K562 (cell line): ENCODE measurements around the gene LRRC41. TPM values are rescaled to one million over a fixed set of nuclear protein-coding genes. Genes with fewer than 3 reads are reported as not detected.

ENCODE experiments used
- ATAC-seq: fragments of 200-7000 bp; cut with Tn5 transposase; 3 replicates; pipeline ENCODE4 v1.9.1; 2020; ENCODE audit warnings: moderate library complexity
- BruUV-seq: library from RNA; stranded (reverse); fragments of 400-500 nt; replicated peaks from 2 replicates; lab custom pipeline; 2021; lab: Mats Ljungman, UMichigan
- CTCF ChIA-PET: fragments of 300-600 bp; formaldehyde crosslinking; extraction: SDS; loops from one replicate; lab custom pipeline; 2021; ENCODE audit warnings: low intra/inter-chr PET ratio; lab: Yijun Ruan, JAX
- POLR2A ChIA-PET: fragments of 300-600, 350-650 bp; sonication (Branson Sonifier 250); formaldehyde crosslinking; extraction: SDS; loops from one replicate; lab custom pipeline; 2021; ENCODE audit warnings: antibody characterized with exemption, inconsistent platforms; lab: Yijun Ruan, JAX
- DNase-seq, 4 experiments: peaks; one replicate each; pipeline versions ENCODE4 v3.0.0 to v3.0.0-alpha.2; 2011 to 2018; ENCODE audit warnings: low spot score in 3 of 4, mixed read lengths in 3 of 4; ENCODE audit errors: extremely low read depth in 1 of 4
- FAIRE-seq: peaks from 2 replicates; lab custom pipeline; 2011; peaks lifted over from hg19 to GRCh38; lab: Jason Lieb, UNC
- H2AFZ ChIP-seq: 2 replicates; pipeline ENCODE4 v1.6.0; 2011; ENCODE audit warnings: low read depth, low read length, control low read depth, inconsistent platforms
- H3K27ac ChIP-seq: fragments of 200-600 bp; 3 replicates; pipeline ENCODE4 v1.8.0; 2011; ENCODE audit warnings: low read depth, mild to moderate bottlenecking, control low read depth, inconsistent platforms, low read length, moderate library complexity, mixed read lengths; ENCODE audit errors: extremely low read depth
- H3K27me3 ChIP-seq, 2 experiments: fragments of 300-600 bp in 1 of 2; 2 replicates in 1 of 2; 3 replicates in 1 of 2; pipeline versions ENCODE4 v1.6.0 to v1.8.0; 2011; ENCODE audit warnings: inconsistent platforms in 2 of 2, low read length in 2 of 2, mild to moderate bottlenecking in 1 of 2, mixed read lengths in 1 of 2, moderate library complexity in 1 of 2; ENCODE audit not compliant: control insufficient read depth in 2 of 2, insufficient read depth in 2 of 2
- H3K36me3 ChIP-seq: fragments of 300-600 bp; 3 replicates; pipeline ENCODE4 v1.8.0; 2011; ENCODE audit warnings: mild to moderate bottlenecking, low read length, inconsistent platforms; ENCODE audit not compliant: control insufficient read depth, insufficient read depth
- H3K4me1 ChIP-seq, 2 experiments: fragments of 200-600 bp in 1 of 2; replicated peaks in 1 of 2; 2 replicates in 1 of 2; 3 replicates in 1 of 2; pipeline versions ENCODE4 v1.5.1 to v1.8.0; 2011; ENCODE audit warnings: inconsistent platforms in 2 of 2, low read length in 2 of 2, mild to moderate bottlenecking in 1 of 2, mixed read lengths in 1 of 2, moderate library complexity in 1 of 2; ENCODE audit not compliant: control insufficient read depth in 2 of 2, insufficient read depth in 2 of 2
- H3K4me2 ChIP-seq: 2 replicates; pipeline ENCODE4 v1.6.1; 2011; ENCODE audit warnings: low read length, control low read depth, inconsistent platforms, mixed read lengths; ENCODE audit not compliant: insufficient read depth
- H3K4me3 ChIP-seq: fragments of 200-600 bp; sonication (generic), shearing (Covaris generic); 2 replicates; pipeline ENCODE4 v1.5.1; 2016; ENCODE audit warnings: control low read depth, inconsistent platforms
- H3K79me2 ChIP-seq: fragments of 200-600 bp; 3 replicates; pipeline ENCODE4 v1.8.0; 2011; ENCODE audit warnings: low read length, inconsistent platforms; ENCODE audit not compliant: control insufficient read depth, insufficient read depth
- H3K9ac ChIP-seq, 2 experiments: 2 replicates each; pipeline versions ENCODE4 v1.6.0 to v1.6.1; 2011; ENCODE audit warnings: low read depth in 2 of 2, low read length in 2 of 2, control low read depth in 1 of 2, inconsistent platforms in 1 of 2, mild to moderate bottlenecking in 1 of 2, mixed read lengths in 1 of 2; ENCODE audit not compliant: insufficient read depth in 1 of 2
- H3K9me1 ChIP-seq: one replicate; pipeline ENCODE4 v1.6.0; 2011; ENCODE audit warnings: inconsistent platforms, mild to moderate bottlenecking, low read length, moderate library complexity; ENCODE audit not compliant: control insufficient read depth, insufficient read depth
- H3K9me3 ChIP-seq: replicated peaks from 2 replicates; pipeline ENCODE4 v1.5.1; 2011; ENCODE audit warnings: low read depth, low read length, inconsistent platforms; ENCODE audit not compliant: control insufficient read depth, insufficient read depth
- H4K20me1 ChIP-seq: replicated peaks from 2 replicates; pipeline ENCODE4 v1.6.1; 2011; ENCODE audit warnings: low read length, inconsistent platforms, mixed read lengths; ENCODE audit not compliant: control insufficient read depth, insufficient read depth
- CBFB ChIP-seq: sonication (generic); formaldehyde crosslinking; IDR thresholded peaks from 2 replicates; pipeline ENCODE4 v1.4.0; 2020; ENCODE audit warnings: mild to moderate bottlenecking, missing genetic modification reagents
- CEBPG ChIP-seq, 3 experiments: fragments of 200-800 bp in 1 of 3; sonication (Bioruptor generic) in 1 of 3; sonication (generic) in 1 of 3; formaldehyde crosslinking in 1 of 3; IDR thresholded peaks in 2 of 3; conservative IDR thresholded peaks in 1 of 3; 2 replicates each; pipeline versions ENCODE4 v1.6.1 to v1.8.0; 2016 to 2022; ENCODE audit warnings: missing compliant biosample characterization in 2 of 3, missing genetic modification characterization in 2 of 3, mild to moderate bottlenecking in 1 of 3, missing genetic modification reagents in 1 of 3
- CREM ChIP-seq: IDR thresholded peaks from 2 replicates; pipeline ENCODE4 v1.6.1; 2014; ENCODE audit warnings: antibody characterized with exemption, low read depth
- DEAF1 ChIP-seq: fragments of 450-650 bp; formaldehyde crosslinking; IDR thresholded peaks from 2 replicates; pipeline ENCODE4 v1.4.0; 2020; ENCODE audit warnings: mild to moderate bottlenecking, moderate library complexity
- GTF2F1 ChIP-seq: IDR thresholded peaks from 2 replicates; pipeline ENCODE4 v1.6.1; 2011; ENCODE audit warnings: low read depth, low read length, improper control_type of control experiment
- KDM1A ChIP-seq, 2 experiments: fragments of 450-650 bp; IDR thresholded peaks; 2 replicates each; pipeline ENCODE4 v1.6.1; 2016; ENCODE audit warnings: mild to moderate bottlenecking in 2 of 2
- KLF1 ChIP-seq: fragments of 450-650 bp; IDR thresholded peaks from 2 replicates; pipeline ENCODE4 v1.6.1; 2016; ENCODE audit warnings: missing genetic modification characterization, missing compliant biosample characterization
- KLF13 ChIP-seq: fragments of 450-650 bp; IDR thresholded peaks from 2 replicates; pipeline ENCODE4 v1.6.1; 2016; ENCODE audit warnings: missing genetic modification characterization, low read depth, mild to moderate bottlenecking, missing compliant biosample characterization, moderate library complexity, borderline replicate concordance
- MIER1 ChIP-seq: fragments of 450-650 bp; IDR thresholded peaks from 2 replicates; pipeline ENCODE4 v1.6.1; 2016; ENCODE audit warnings: antibody characterized with exemption, mild to moderate bottlenecking, low read depth
- POLR2G ChIP-seq: fragments of 200-400 bp; formaldehyde crosslinking; IDR thresholded peaks from 2 replicates; pipeline ENCODE4 v1.6.1; 2017; ENCODE audit warnings: low read depth, mild to moderate bottlenecking, antibody characterized with exemption, low read length, moderate library complexity
- STAT5B ChIP-seq: fragments of 250-450 bp; sonication (Bioruptor Pico); IDR thresholded peaks from 2 replicates; pipeline ENCODE4 v1.8.0; 2021; ENCODE audit warnings: mild to moderate bottlenecking, inconsistent platforms
- SUPT5H ChIP-seq: fragments of 450-650 bp; IDR thresholded peaks from 2 replicates; pipeline ENCODE4 v1.6.1; 2016
- THAP7 ChIP-seq: fragments of 250-450 bp; sonication (Bioruptor Pico); IDR thresholded peaks from 2 replicates; pipeline ENCODE4 v1.5.0; 2021
- ZBTB34 ChIP-seq: fragments of 250-450 bp; sonication (Bioruptor Pico); IDR thresholded peaks from 2 replicates; pipeline ENCODE4 v1.8.0; 2021; ENCODE audit warnings: mild to moderate bottlenecking, moderate library complexity
- ZBTB8A ChIP-seq: fragments of 450-650 bp; IDR thresholded peaks from 2 replicates; pipeline ENCODE4 v1.6.1; 2018; ENCODE audit warnings: mild to moderate bottlenecking, moderate library complexity; ENCODE audit not compliant: partially characterized antibody
- ZBTB9 ChIP-seq: fragments of 450-650 bp; formaldehyde crosslinking; IDR thresholded peaks from 2 replicates; pipeline ENCODE4 v1.4.0; 2020; ENCODE audit warnings: mild to moderate bottlenecking, moderate library complexity
- ZNF830 ChIP-seq: fragments of 250-450 bp; sonication (Bioruptor Pico); IDR thresholded peaks from 2 replicates; pipeline ENCODE4 v1.5.0; 2021; ENCODE audit warnings: mild to moderate bottlenecking
- WGBS: fragments of 100-300 bp; shearing (Covaris generic); methylation state at CpG from one replicate; pipeline ENCODE4 v1.1.6; 2016; ENCODE audit warnings: low coverage, mixed read lengths; ENCODE audit not compliant: insufficient coverage; ENCODE audit errors: missing lambda C conversion rate; 5-methylcytosine and 5-hydroxymethylcytosine counted together
- in situ Hi-C: fragments of 300-500 bp; cut with MboI; formaldehyde crosslinking; loops from 4 replicates; pipeline ENCODE4 v1.15.0; 2018; ENCODE audit warnings: inconsistent platforms, mixed read lengths
- intact Hi-C: fragments of 100-400 bp; cut with micrococcal nuclease; formaldehyde crosslinking; loops from 2 replicates; pipeline ENCODE4 v1.14.2; 2022
- polyA plus RNA-seq, 8 experiments: library from polyadenylated mRNA; depleted of rRNA in 4 of 8; stranded (reverse) in 5 of 8; unstranded in 3 of 8; fragments of >200 nt; fragmentation: Nextera tagmentation in 2 of 8; fragmentation: Illumina TruSeq in 1 of 8; extraction: Ambion mirVana in 2 of 8; extraction: Trizol in 1 of 8; gene quantifications; 2 replicates each; pipeline versions ENCODE4 v1.2.1 to v1.2.3, GENCODE V29; 2011 to 2014; ENCODE audit warnings: inconsistent platforms in 1 of 8, missing spikeins in 1 of 8
- total RNA-seq, 7 experiments: library from RNA; depleted of rRNA in 6 of 7; stranded (reverse); fragments of >200 nt in 6 of 7; fragmentation: Illumina TruSeq in 2 of 7; extraction: Trizol in 2 of 7; gene quantifications; 2 replicates each; pipeline versions ENCODE4 v1.2.1 to v1.2.3, GENCODE V29; 2011 to 2021; ENCODE audit warnings: low replicate concordance in 1 of 7

LRRC41 gene
- total and polyA plus RNA-seq, 9 of the 15 experiments (the other 6 are each of a cell fraction or from before 2014, with no cell fraction given) = 10.5 to 64.7 (median 44.2) TPM

GRCh38 chr1:46315669-46316403, 12.4 kb upstream of the LRRC41 start:
- DNase-seq = peak in 1 of 4 experiments; percentile 5
- intact Hi-C loops (no loop called here), in situ Hi-C loops (no loop called here)
- CTCF ChIA-PET = interaction anchor here (0.6 kb wide), 1 partner anchor 12 kb away, joined by 3 read pairs; no protein-coding TSS in a partner anchor
- POLR2A ChIA-PET = interaction anchor here (0.6 to 4.7 kb wide), 6 partner anchors 12 to 1315 kb away, joined by 3 to 33 read pairs (median 13); partner anchors contain the start of genes LRRC41, NSUN4 and UQCRH
- peak; percentile 44 for ATAC-seq
- Histone ChIP-seq H3K4me1 (no peaks in the 10 kb centered on the region; a peak in 2 of 5 replicates), H3K9ac (no peak overlapping the region), H3K27ac (peak overlapping the region; percentile 4; the same call in 1 of the 3 replicates), H3K36me3 (peaks cover 61% of the 10 kb centered on the region), H3K9me3 (no peaks in the 10 kb centered on the region), H3K4me2 (no peak overlapping the region), H3K4me3 (no peak overlapping the region), H2AFZ (no peak overlapping the region), H3K9me1 (no peaks in the 10 kb centered on the region), H3K79me2 (peaks cover 8% of the 10 kb centered on the region), H3K27me3 (no peaks in the 10 kb centered on the region), H4K20me1 (peaks cover 7% of the 10 kb centered on the region; the same call in 1 of the 2 replicates)
- WGBS = 87% methylated on average over 3 of the region's 3 CpGs
- TSS peak; percentile 30 for BruUV-seq
- no peak for FAIRE-seq
- TF ChIP-seq MIER1 = no peak
- no peak for TF ChIP-seq KLF1 (tag)
- no peak for TF ChIP-seq GTF2F1
- TF ChIP-seq THAP7 = no peak
- TF ChIP-seq SUPT5H = peak; percentile 65
- TF ChIP-seq DEAF1 (CRISPR knock-in tag) = no peak
- no peak for TF ChIP-seq ZBTB9 (CRISPR knock-in tag)
- no peak for TF ChIP-seq CEBPG (CRISPR knock-in tag; IDR thresholded peaks at IDR 0.05)
- no peak for TF ChIP-seq CEBPG (tag; conservative IDR thresholded peaks at IDR 0.05 in 1 of 2, IDR thresholded peaks at IDR 0.05 in 1 of 2)
- TF ChIP-seq KDM1A (IDR thresholded peaks at IDR 0.05) = no peak
- TF ChIP-seq ZBTB34 = no peak
- TF ChIP-seq POLR2G = 0 out of 2 replicates have a peak, but pooled peaks have one; percentile 45
- TF ChIP-seq KLF13 (tag) = no peak
- no peak for TF ChIP-seq CBFB (CRISPR knock-in tag)
- TF ChIP-seq STAT5B = no peak
- TF ChIP-seq CREM = no peak
- no peak for TF ChIP-seq ZBTB8A
- TF ChIP-seq ZNF830 (CRISPR knock-in tag) = no peak
